ENCODE data around the gene CPA3.

Gene CPA3

DNA sequence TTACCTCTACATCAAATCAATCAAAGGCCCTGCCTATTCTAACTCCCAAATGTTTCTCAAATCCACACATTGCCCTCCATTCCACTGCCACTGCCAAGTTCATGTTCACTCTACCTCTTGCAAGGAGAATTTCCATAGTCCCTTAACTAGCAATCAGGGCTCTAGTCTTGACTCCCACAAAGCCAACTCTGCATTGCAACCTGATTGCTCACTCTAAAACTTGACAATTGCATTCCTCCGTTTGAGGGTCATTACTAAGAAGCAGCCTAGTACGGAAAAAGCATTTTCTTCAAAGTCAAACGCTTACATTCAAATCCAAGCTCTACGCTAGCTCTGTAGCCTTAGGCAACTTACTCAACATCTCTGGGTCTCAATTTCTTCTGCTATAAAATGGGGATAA is 1.2 kb downstream of the CPA3 start:
- Histone ChIP-seq H3K27me3 (ENCODE audit: control insufficient read depth, insufficient read depth, low read length) (no peaks in the 10 kb centered on the region), H3K9ac (ENCODE audit: low read length) (no peak overlapping the region), H3K27ac (ENCODE audit: low read depth, low read length) (no peak overlapping the region), H3K4me3 (ENCODE audit: low read length) (no peak overlapping the region), H3K36me3 (ENCODE audit: control insufficient read depth, insufficient read depth, low read length) (no peaks in the 10 kb centered on the region), H3K4me1 (ENCODE audit: control insufficient read depth, insufficient read depth, low read length) (no peaks in the 10 kb centered on the region)

DNA sequence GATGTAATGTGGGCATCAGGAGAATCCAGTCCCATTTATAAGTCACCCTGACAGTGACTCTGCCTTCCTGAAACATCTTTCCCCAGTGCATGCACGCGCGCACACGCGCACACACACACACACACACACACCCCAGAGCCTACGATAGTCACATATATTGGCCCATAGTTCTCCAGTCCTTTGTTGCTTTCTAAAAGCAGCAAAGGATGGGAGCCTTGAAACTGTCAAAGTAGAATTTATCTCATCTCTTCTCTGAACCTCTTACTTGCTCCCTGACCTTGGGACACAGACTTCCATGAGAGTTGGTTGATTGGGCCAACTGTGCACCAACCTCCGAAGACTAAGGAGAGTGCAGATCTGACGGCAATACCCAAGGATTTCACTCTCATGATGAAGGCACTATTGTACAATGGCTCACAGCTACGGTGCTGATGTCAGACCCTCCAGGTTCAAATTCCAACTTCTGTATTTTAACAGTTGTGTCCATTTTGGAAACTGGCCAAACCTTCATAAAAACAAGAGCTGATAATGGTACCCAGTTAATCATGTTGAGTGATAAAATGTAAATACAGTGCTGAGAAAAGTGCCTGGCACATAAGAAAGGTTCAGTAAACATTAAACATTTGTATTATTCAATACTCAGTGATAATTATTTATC is 8.3 kb downstream of the CPA3 start:
- Histone ChIP-seq H3K27me3 (ENCODE audit: control insufficient read depth, insufficient read depth, low read length) (no peaks in the 10 kb centered on the region), H3K36me3 (ENCODE audit: control insufficient read depth, insufficient read depth, low read length) (no peaks in the 10 kb centered on the region), H3K9ac (ENCODE audit: low read length) (no peak overlapping the region), H3K4me1 (ENCODE audit: control insufficient read depth, insufficient read depth, low read length) (no peaks in the 10 kb centered on the region), H3K27ac (ENCODE audit: low read depth, low read length) (no peak overlapping the region), H3K4me3 (ENCODE audit: low read length) (no peak overlapping the region)

DNA sequence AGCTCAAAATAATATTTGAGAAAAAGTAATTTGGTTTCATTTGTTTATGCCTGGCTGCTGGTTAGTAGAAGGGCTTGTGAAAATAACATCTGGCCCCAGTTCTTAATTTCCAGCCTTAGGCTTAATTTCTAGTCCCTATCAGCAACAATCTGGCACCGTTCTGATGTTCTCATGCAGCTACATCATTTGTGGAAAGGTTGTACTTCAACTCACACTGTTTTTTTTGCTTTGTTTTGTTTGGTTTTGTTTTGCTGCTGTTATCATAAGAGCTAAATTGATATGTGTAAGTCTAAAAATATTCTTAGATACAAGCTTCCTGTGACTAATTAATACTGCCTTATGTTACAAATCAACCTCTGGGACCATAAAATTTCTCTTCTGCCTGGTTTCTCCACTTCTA is 8.9 kb downstream of the CPA3 start:
- Histone ChIP-seq H3K27me3 (ENCODE audit: control insufficient read depth, insufficient read depth, low read length) (no peaks in the 10 kb centered on the region), H3K4me1 (ENCODE audit: control insufficient read depth, insufficient read depth, low read length) (no peaks in the 10 kb centered on the region)

DNA sequence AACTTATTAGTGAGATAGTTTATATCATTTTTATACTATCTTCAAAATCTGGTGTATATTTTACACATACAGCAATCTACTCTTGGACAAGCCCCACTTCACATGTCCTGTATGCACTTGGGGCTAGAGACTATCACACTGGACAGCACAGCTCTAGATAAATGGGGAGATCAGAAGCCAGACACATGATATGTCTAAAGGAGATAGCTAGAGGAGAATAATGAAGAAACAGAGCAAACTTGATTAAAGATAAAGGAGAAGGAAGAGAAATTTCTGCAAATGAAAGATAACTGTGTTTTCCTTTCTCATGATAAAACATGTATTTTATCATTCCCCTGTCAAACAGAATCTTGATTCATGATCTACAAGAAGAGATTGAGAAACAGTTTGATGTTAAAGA is 13.0 kb downstream of the CPA3 start:
- H3K36me3 ChIP-seq (ENCODE audit: control insufficient read depth, insufficient read depth, low read length), result no peaks in the 10 kb centered on the region
- H3K4me1 ChIP-seq (ENCODE audit: control insufficient read depth, insufficient read depth, low read length), result no peaks in the 10 kb centered on the region
- no peak overlapping the region for H3K9ac ChIP-seq (ENCODE audit: low read length)
- H3K27me3 ChIP-seq (ENCODE audit: control insufficient read depth, insufficient read depth, low read length), result no peaks in the 10 kb centered on the region
- no peak overlapping the region for H3K4me3 ChIP-seq (ENCODE audit: low read length)
- H3K27ac ChIP-seq (ENCODE audit: low read depth, low read length), result no peak overlapping the region

More for the DNA sequence above, 8.9 kb downstream of the CPA3 start:
- H3K36me3 ChIP-seq (ENCODE audit: control insufficient read depth, insufficient read depth, low read length), result no peaks in the 10 kb centered on the region
- no peak overlapping the region for H3K27ac ChIP-seq (ENCODE audit: low read depth, low read length)
- no peak overlapping the region for H3K9ac ChIP-seq (ENCODE audit: low read length)
- H3K4me3 ChIP-seq (ENCODE audit: low read length), result no peak overlapping the region

DNA sequence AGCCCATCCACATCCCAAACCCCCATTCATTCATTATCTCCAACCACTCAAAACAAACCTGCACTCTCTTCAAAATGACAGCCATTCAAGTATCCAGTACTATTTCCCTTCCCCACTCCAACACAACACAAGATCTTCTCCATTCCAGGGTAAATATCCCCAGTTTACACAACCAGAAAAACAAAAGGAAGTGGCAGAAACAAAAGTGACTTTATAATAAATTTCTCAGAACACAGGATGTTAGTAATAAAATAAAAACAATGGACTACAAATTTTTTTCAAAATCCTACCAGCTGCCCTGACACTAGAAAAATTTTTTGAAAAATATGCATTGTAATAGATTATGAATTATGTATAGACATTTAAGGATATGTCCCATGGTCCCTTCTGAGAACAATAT is 14.2 kb downstream of the CPA3 start:
- Histone ChIP-seq H3K27ac (ENCODE audit: low read depth, low read length) (no peak overlapping the region), H3K9ac (ENCODE audit: low read length) (no peak overlapping the region), H3K27me3 (ENCODE audit: control insufficient read depth, insufficient read depth, low read length) (no peaks in the 10 kb centered on the region), H3K4me1 (ENCODE audit: control insufficient read depth, insufficient read depth, low read length) (no peaks in the 10 kb centered on the region), H3K36me3 (ENCODE audit: control insufficient read depth, insufficient read depth, low read length) (no peaks in the 10 kb centered on the region), H3K4me3 (ENCODE audit: low read length) (no peak overlapping the region)

DNA sequence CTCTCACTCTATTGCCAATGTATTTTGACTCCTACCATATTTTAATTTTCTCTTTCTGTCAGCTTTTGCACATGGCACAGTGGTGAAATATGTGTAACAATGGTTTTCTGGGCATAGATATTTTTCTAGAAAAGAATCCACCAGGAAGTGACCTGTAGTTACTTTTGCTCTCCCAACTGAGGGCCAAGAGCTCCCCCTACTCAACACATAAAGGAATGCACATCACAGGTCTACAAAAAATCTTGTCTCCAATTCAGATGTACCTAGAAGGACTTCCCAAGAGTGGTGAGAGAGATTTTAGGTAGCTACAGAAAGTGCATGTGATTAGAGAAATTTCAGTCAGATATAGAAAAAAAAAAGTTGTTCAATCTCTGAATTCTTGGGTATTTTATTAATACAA is 15.6 kb downstream of the CPA3 start:
- Histone ChIP-seq H3K27ac (ENCODE audit: low read depth, low read length) (no peak overlapping the region), H3K4me3 (ENCODE audit: low read length) (no peak overlapping the region), H3K27me3 (ENCODE audit: control insufficient read depth, insufficient read depth, low read length) (no peaks in the 10 kb centered on the region), H3K9ac (ENCODE audit: low read length) (no peak overlapping the region), H3K4me1 (ENCODE audit: control insufficient read depth, insufficient read depth, low read length) (no peaks in the 10 kb centered on the region), H3K36me3 (ENCODE audit: control insufficient read depth, insufficient read depth, low read length) (no peaks in the 10 kb centered on the region)

DNA sequence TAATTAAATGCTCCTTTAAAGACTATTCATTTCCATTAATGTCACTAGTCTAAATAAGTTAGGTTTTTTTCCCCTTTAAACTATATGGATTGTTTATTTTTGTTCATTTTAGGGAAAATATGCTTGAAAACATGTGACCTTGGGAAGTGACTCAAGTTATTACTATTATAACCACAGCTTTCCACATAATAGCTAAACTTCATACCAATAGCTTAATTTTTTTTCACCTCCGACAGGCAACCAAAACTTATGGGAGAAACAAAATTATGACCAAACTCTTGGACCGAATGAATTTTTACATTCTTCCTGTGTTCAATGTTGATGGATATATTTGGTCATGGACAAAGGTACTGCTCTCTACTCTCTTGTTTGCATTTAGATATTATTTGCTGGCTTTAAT is 16.2 kb downstream of the CPA3 start:
- Histone ChIP-seq H3K4me1 (ENCODE audit: control insufficient read depth, insufficient read depth, low read length) (no peaks in the 10 kb centered on the region), H3K9ac (ENCODE audit: low read length) (no peak overlapping the region), H3K27ac (ENCODE audit: low read depth, low read length) (no peak overlapping the region), H3K27me3 (ENCODE audit: control insufficient read depth, insufficient read depth, low read length) (no peaks in the 10 kb centered on the region), H3K36me3 (ENCODE audit: control insufficient read depth, insufficient read depth, low read length) (no peaks in the 10 kb centered on the region), H3K4me3 (ENCODE audit: low read length) (no peak overlapping the region)

DNA sequence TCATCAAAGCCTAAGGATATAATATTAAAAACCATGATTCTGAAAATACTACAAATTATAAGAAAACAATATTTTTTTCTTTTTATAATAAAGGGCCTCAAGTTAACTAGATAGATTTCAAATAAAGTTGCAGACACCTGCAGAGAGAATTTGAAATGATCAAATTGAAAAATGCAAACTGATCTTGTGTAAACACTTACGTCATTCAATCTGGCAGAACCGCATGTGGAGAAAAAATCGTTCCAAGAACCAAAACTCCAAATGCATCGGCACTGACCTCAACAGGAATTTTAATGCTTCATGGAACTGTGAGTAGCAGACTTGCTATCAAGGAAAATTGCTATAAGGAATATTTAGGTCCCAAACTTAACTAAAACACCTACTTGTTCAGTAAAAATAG is 17.2 kb downstream of the CPA3 start:
- Histone ChIP-seq H3K36me3 (ENCODE audit: control insufficient read depth, insufficient read depth, low read length) (no peaks in the 10 kb centered on the region), H3K4me3 (ENCODE audit: low read length) (no peak overlapping the region), H3K9ac (ENCODE audit: low read length) (no peak overlapping the region), H3K27me3 (ENCODE audit: control insufficient read depth, insufficient read depth, low read length) (no peaks in the 10 kb centered on the region), H3K27ac (ENCODE audit: low read depth, low read length) (no peak overlapping the region), H3K4me1 (ENCODE audit: control insufficient read depth, insufficient read depth, low read length) (no peaks in the 10 kb centered on the region)

DNA sequence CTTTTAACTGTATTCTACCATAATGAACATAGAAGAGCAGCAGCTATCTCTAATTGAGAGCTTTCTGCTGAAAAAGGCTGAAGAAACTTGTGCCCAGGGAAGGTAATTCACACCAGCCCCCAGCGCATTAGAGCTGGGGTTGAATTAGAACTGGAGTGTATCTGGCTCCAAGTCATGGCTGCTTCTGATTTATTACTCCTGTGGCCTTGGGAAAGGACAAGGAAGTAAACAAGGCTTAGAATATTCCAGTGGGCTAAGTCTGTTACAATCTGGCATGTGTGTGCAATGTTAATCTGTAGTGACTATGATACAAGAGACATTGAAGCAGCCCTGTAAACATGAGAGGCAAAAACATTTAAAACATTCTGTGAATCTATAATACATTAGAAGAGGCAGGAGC is 18.1 kb downstream of the CPA3 start:
- no peak overlapping the region for H3K27ac ChIP-seq (ENCODE audit: low read depth, low read length)

DNA sequence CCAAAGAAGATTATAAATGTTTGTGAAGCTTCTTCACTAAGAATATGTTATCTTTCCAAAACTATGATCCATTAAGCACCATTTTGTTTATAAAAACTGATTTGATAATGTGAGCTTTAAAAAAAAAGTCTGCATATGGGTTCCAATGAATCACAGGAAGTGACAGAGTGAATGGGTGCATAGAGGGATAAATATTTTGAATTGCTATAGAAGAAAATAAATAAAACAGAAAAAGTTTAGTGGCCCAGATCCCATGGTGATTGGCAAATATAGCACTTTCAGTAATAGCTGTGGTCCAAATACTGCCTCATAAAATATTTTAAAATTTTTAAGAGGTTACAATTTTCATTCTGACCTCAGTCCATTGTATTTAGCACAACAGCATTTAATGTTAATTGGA is 19.2 kb downstream of the CPA3 start:
- Histone ChIP-seq H3K9ac (ENCODE audit: low read length) (no peak overlapping the region), H3K27me3 (ENCODE audit: control insufficient read depth, insufficient read depth, low read length) (no peaks in the 10 kb centered on the region), H3K4me1 (ENCODE audit: control insufficient read depth, insufficient read depth, low read length) (no peaks in the 10 kb centered on the region), H3K4me3 (ENCODE audit: low read length) (no peak overlapping the region), H3K27ac (ENCODE audit: low read depth, low read length) (no peak overlapping the region), H3K36me3 (ENCODE audit: control insufficient read depth, insufficient read depth, low read length) (no peaks in the 10 kb centered on the region)

More for the DNA sequence above, 18.1 kb downstream of the CPA3 start:
- Histone ChIP-seq H3K27me3 (ENCODE audit: control insufficient read depth, insufficient read depth, low read length) (no peaks in the 10 kb centered on the region), H3K9ac (ENCODE audit: low read length) (no peak overlapping the region), H3K36me3 (ENCODE audit: control insufficient read depth, insufficient read depth, low read length) (no peaks in the 10 kb centered on the region), H3K4me3 (ENCODE audit: low read length) (no peak overlapping the region), H3K4me1 (ENCODE audit: control insufficient read depth, insufficient read depth, low read length) (no peaks in the 10 kb centered on the region)

DNA sequence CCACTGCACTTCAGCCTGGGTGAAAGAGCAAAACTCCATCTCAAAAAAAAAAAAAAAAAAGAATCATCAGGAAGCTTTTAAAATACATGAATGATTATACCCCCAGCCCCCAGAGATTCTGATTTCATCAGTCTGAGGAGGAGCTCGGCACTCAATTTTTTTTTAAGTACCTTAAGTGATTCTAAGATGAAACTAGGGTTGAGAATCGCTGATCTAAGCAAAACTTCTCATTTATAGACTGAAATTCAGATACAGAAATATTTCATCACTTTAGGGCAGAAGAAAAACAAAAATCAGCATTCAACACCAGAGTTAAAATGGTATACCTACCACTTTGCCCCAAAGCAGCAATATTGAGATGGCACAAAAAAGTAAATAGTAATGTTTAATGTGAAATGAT is 24.7 kb downstream of the CPA3 start:
- no peak overlapping the region for H3K4me3 ChIP-seq (ENCODE audit: low read length)
- H3K4me1 ChIP-seq (ENCODE audit: control insufficient read depth, insufficient read depth, low read length), result no peaks in the 10 kb centered on the region
- no peak overlapping the region for H3K9ac ChIP-seq (ENCODE audit: low read length)
- no peaks in the 10 kb centered on the region for H3K36me3 ChIP-seq (ENCODE audit: control insufficient read depth, insufficient read depth, low read length)
- H3K27ac ChIP-seq (ENCODE audit: low read depth, low read length), result no peak overlapping the region
- H3K27me3 ChIP-seq (ENCODE audit: control insufficient read depth, insufficient read depth, low read length), result no peaks in the 10 kb centered on the region

DNA sequence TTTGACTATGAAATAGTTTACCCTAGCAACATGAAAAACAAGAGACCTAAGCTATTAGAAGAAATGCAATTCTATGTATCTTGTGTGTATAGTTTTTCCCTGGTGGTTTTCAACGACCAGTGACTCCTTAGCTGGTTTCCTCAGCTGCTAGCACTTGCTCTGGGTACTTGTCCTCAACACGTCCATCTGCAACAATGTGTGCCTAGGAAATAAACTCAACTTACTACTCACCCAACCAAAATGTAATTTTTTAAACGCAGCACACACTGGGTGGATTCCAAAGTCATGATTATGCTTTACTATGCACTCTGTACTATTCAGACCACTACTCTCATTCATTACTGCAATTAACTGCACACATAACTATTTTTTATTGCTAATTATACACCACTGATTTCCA is 31.0 kb downstream of the CPA3 start:
- no peak overlapping the region for H3K27ac ChIP-seq (ENCODE audit: low read depth, low read length)
- no peak overlapping the region for H3K4me3 ChIP-seq (ENCODE audit: low read length)
- no peaks in the 10 kb centered on the region for H3K27me3 ChIP-seq (ENCODE audit: control insufficient read depth, insufficient read depth, low read length)
- no peaks in the 10 kb centered on the region for H3K36me3 ChIP-seq (ENCODE audit: control insufficient read depth, insufficient read depth, low read length)
- H3K4me1 ChIP-seq (ENCODE audit: control insufficient read depth, insufficient read depth, low read length), result no peaks in the 10 kb centered on the region
- no peak overlapping the region for H3K9ac ChIP-seq (ENCODE audit: low read length)

DNA sequence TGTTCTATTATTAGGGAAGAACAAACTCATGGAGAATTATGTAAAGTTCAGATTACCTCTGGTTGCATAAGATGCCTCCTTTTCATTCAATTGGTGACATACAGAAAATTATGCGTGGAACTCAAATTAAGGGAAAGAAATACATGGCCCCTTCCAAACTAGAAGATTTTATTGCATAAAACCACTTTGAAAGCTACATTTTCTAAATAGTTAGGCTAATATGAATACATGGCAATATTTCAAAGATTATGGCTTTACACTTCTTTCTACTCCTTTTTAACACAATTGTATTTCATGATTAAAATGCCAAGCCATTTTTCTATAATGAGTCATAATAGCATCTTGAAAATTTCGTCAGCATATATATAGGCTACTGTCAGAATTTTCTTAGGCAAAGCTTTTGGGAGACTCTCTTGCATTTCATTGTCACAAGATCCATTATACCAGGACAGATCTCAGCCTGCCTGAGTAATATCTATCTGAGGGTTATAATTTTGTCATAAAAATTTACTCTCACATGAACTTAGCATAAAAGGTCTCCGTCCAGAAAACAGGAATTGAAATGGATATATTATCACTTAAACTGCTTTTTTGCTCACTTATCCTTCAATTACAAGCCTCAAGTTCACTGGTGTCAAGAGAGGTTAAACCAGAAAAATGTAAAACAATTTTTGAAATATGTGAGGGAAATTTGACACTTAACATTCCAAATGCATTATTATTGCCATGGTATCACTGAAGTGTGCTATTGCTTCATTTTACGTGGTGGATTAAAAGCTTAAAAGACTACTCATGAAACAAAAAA is 37.1 kb downstream of the CPA3 start:
- Histone ChIP-seq H3K27me3 (ENCODE audit: control insufficient read depth, insufficient read depth, low read length) (no peaks in the 10 kb centered on the region), H3K27ac (ENCODE audit: low read depth, low read length) (no peak overlapping the region), H3K36me3 (ENCODE audit: control insufficient read depth, insufficient read depth, low read length) (no peaks in the 10 kb centered on the region), H3K4me1 (ENCODE audit: control insufficient read depth, insufficient read depth, low read length) (no peaks in the 10 kb centered on the region), H3K4me3 (ENCODE audit: low read length) (no peak overlapping the region), H3K9ac (ENCODE audit: low read length) (no peak overlapping the region)
